HepG2 (cell line): Measurements from ENCODE around the gene KIRREL3. TPM values are rescaled to one million over a fixed set of nuclear protein-coding genes. Genes with fewer than 3 reads are reported as not detected.

Source experiments
- ATAC-seq: fragments of 200-7000 bp; cut with Tn5 transposase; 3 replicates; pipeline ENCODE4 v1.9.1; 2020; ENCODE audit warnings: mild to moderate bottlenecking, moderate library complexity
- BruUV-seq: library from RNA; stranded (reverse); fragments of 400-500 nt; replicated peaks from 2 replicates; lab custom pipeline; 2021; lab: Mats Ljungman, UMichigan
- CTCF ChIA-PET: fragments of 300-600 bp; formaldehyde crosslinking; extraction: SDS; loops from one replicate; lab custom pipeline; 2021; ENCODE audit warnings: low total read pairs, inconsistent platforms, low intra/inter-chr PET ratio; lab: Yijun Ruan, JAX
- POLR2A ChIA-PET: fragments of 350-600 bp; sonication (Branson Sonifier 250); formaldehyde crosslinking; loops from one replicate; lab custom pipeline; 2020; ENCODE audit warnings: antibody characterized with exemption, inconsistent platforms; lab: Yijun Ruan, JAX
- DNase-seq: peaks from one replicate; pipeline ENCODE4 v3.0.0-alpha.2; 2015; ENCODE audit warnings: low spot score
- FAIRE-seq: peaks from 3 replicates; lab custom pipeline; 2011; peaks lifted over from hg19 to GRCh38; lab: Jason Lieb, UNC
- H2AFZ ChIP-seq: one replicate; pipeline ENCODE4 v1.6.1; 2011; ENCODE audit warnings: low read length, inconsistent platforms
- H3K27ac ChIP-seq: fragments of 300-600 bp; 3 replicates; pipeline ENCODE4 v1.8.0; 2011; ENCODE audit warnings: mixed run types, mild to moderate bottlenecking, mixed read lengths, low read length, inconsistent platforms; ENCODE audit not compliant: insufficient read depth; ENCODE audit errors: extremely low read length
- H3K27me3 ChIP-seq, 2 experiments: fragments of 200-600 bp in 1 of 2; 2 replicates in 1 of 2; 3 replicates in 1 of 2; pipeline versions ENCODE4 v1.6.0 to v1.8.0; 2011; ENCODE audit warnings: low read length in 2 of 2, mild to moderate bottlenecking in 2 of 2, moderate library complexity in 2 of 2, inconsistent platforms in 1 of 2; ENCODE audit not compliant: insufficient read depth in 2 of 2, control insufficient read depth in 1 of 2
- H3K36me3 ChIP-seq, 2 experiments: fragments of 200-600 bp in 1 of 2; replicated peaks in 1 of 2; 2 replicates in 1 of 2; 3 replicates in 1 of 2; pipeline versions ENCODE4 v1.5.1 to v1.8.0; 2011; ENCODE audit warnings: low read length in 2 of 2, inconsistent platforms in 1 of 2; ENCODE audit not compliant: insufficient read depth in 2 of 2, control insufficient read depth in 1 of 2
- H3K4me1 ChIP-seq: 2 replicates; pipeline ENCODE4 v1.5.1; 2012; ENCODE audit warnings: low read length, inconsistent platforms; ENCODE audit not compliant: insufficient read depth
- H3K4me2 ChIP-seq: 2 replicates; pipeline ENCODE4 v1.6.0; 2011; ENCODE audit warnings: low read depth, low read length, inconsistent platforms
- H3K4me3 ChIP-seq, 3 experiments: fragments of 200-600 bp in 1 of 3; sonication (generic), shearing (Covaris generic) in 1 of 3; replicated peaks in 1 of 3; 2 replicates each; pipeline ENCODE4 v1.5.1; 2011 to 2016; ENCODE audit warnings: low read length in 3 of 3, inconsistent platforms in 2 of 3, low read depth in 2 of 3, mild to moderate bottlenecking in 2 of 3, control low read depth in 1 of 3, mixed read lengths in 1 of 3; ENCODE audit not compliant: insufficient read depth in 1 of 3
- H3K79me2 ChIP-seq: one replicate; pipeline ENCODE4 v1.6.1; 2011; ENCODE audit warnings: low read length, inconsistent platforms; ENCODE audit not compliant: insufficient read depth
- H3K9ac ChIP-seq: 2 replicates; pipeline ENCODE4 v1.6.0; 2011; ENCODE audit warnings: mild to moderate bottlenecking, low read depth, low read length, inconsistent platforms; ENCODE audit not compliant: insufficient read depth
- H3K9me3 ChIP-seq: 2 replicates; pipeline ENCODE4 v1.5.1; 2012; ENCODE audit warnings: mild to moderate bottlenecking, low read length
- H4K20me1 ChIP-seq: 2 replicates; pipeline ENCODE4 v1.6.0; 2011; ENCODE audit warnings: inconsistent platforms, mild to moderate bottlenecking, low read length, moderate library complexity; ENCODE audit not compliant: insufficient read depth
- ATF2 ChIP-seq: sonication (generic); formaldehyde crosslinking; IDR thresholded peaks from 2 replicates; pipeline ENCODE4 v1.4.0; 2020; ENCODE audit warnings: missing genetic modification reagents
- ATF6 ChIP-seq: sonication (generic); formaldehyde crosslinking; conservative IDR thresholded peaks from 2 replicates; pipeline ENCODE4 v1.4.0; 2020; ENCODE audit warnings: missing genetic modification reagents
- ELF4 ChIP-seq: sonication (generic); formaldehyde crosslinking; IDR thresholded peaks from 2 replicates; pipeline ENCODE4 v1.5.0; 2020; ENCODE audit warnings: missing genetic modification reagents, mild to moderate bottlenecking, moderate library complexity, borderline replicate concordance
- MATR3 ChIP-seq: sonication (generic); formaldehyde crosslinking; IDR thresholded peaks from 2 replicates; pipeline ENCODE4 v1.4.0; 2020; ENCODE audit warnings: missing genetic modification reagents
- RBFOX2 ChIP-seq: fragments of 200-400 bp; formaldehyde crosslinking; IDR thresholded peaks from 2 replicates; pipeline ENCODE4 v1.6.1; 2017; ENCODE audit warnings: low read depth, mild to moderate bottlenecking, low read length
- TFDP1 ChIP-seq: IDR thresholded peaks from 2 replicates; pipeline ENCODE4 v1.6.1; 2016; ENCODE audit warnings: missing compliant biosample characterization, missing genetic modification reagents, borderline replicate concordance
- ZNF34 ChIP-seq: sonication (generic); formaldehyde crosslinking; IDR thresholded peaks from 2 replicates; pipeline ENCODE4 v1.4.0; 2020; ENCODE audit warnings: mild to moderate bottlenecking, missing genetic modification reagents, borderline replicate concordance
- WGBS: methylation state at CpG from one replicate; pipeline ENCODE4 v1.1.6; 2017; ENCODE audit warnings: low lambda C conversion rate; 5-methylcytosine and 5-hydroxymethylcytosine counted together
- in situ Hi-C: cut with HindIII; loops from 2 replicates; pipeline ENCODE4 v1.10.0; 2017; ENCODE audit warnings: low pct_unique_long_range_greater_than_20kb; ENCODE audit not compliant: extremely low pct_ligation_motif_present
- intact Hi-C: fragments of 100-400 bp; cut with micrococcal nuclease; formaldehyde crosslinking; loops from one replicate; pipeline ENCODE4 v1.10.0; 2022; ENCODE audit not compliant: unreplicated experiment
- polyA plus RNA-seq, 8 experiments: library from polyadenylated mRNA; depleted of rRNA in 3 of 8; stranded (reverse) in 7 of 8; unstranded in 1 of 8; fragments of >200 nt; fragmentation: Illumina TruSeq in 4 of 8; extraction: Trizol in 4 of 8; gene quantifications; 2 replicates each; pipeline versions ENCODE4 v1.2.1 to v1.2.3, GENCODE V29; 2011 to 2016; ENCODE audit warnings: low read depth in 4 of 8, missing spikeins in 1 of 8, mixed read lengths in 1 of 8; ENCODE audit not compliant: insufficient read depth in 1 of 8
- total RNA-seq, 5 experiments: library from RNA; depleted of rRNA; stranded (reverse); fragments of >200 nt; fragmentation: Illumina TruSeq; extraction: Trizol; gene quantifications; 2 replicates each; pipeline ENCODE4 v1.2.3, GENCODE V29; 2016; ENCODE audit warnings: low read depth in 1 of 5
- TF ChIP-seq, protein P1 (sequence below): sonication (generic); formaldehyde crosslinking; IDR thresholded peaks from 2 replicates; pipeline ENCODE4 v1.8.0; 2022; ENCODE audit warnings: mild to moderate bottlenecking, missing genetic modification reagents
- TF ChIP-seq, protein P2 (sequence below): sonication (generic); formaldehyde crosslinking; IDR thresholded peaks from 2 replicates; pipeline ENCODE4 v1.8.0; 2023; ENCODE audit warnings: mild to moderate bottlenecking, missing genetic modification reagents
- TF ChIP-seq, protein P3 (sequence below): sonication (generic); formaldehyde crosslinking; IDR thresholded peaks from 2 replicates; pipeline ENCODE4 v1.4.0; 2020; ENCODE audit warnings: missing genetic modification reagents

The KIRREL3 gene
- total and polyA plus RNA-seq, 2 of the 13 experiments (the other 11 are each of a cell fraction or from before 2014, with no cell fraction given) = not detected

- TF ChIP-seq, protein P1, sequence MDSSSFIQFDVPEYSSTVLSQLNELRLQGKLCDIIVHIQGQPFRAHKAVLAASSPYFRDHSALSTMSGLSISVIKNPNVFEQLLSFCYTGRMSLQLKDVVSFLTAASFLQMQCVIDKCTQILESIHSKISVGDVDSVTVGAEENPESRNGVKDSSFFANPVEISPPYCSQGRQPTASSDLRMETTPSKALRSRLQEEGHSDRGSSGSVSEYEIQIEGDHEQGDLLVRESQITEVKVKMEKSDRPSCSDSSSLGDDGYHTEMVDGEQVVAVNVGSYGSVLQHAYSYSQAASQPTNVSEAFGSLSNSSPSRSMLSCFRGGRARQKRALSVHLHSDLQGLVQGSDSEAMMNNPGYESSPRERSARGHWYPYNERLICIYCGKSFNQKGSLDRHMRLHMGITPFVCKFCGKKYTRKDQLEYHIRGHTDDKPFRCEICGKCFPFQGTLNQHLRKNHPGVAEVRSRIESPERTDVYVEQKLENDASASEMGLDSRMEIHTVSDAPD (CRISPR knock-in tag) = no peak
Observed at GRCh38 chr11:127042445-127042844, 41.9 kb upstream of the KIRREL3 start (continued).

DNA sequence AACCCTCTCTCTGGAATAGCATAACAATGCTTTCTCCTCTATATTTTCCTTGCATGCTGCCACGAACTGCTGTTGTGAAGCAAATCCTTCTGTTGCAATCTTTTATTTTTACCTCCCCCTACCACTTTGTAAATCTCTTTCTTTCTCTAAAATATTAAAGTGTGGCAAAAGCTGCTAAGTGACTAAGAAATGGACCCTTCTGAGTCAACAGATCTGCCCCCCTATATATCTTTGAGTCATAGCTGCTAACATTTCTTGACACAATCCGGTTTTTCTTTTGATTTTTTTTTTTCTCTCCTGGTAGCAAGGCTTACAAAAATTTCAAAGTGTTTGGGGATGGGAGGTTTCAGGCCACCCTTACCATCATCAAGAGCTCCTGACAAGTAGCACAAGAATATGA lies 39.0 kb upstream of the KIRREL3 start:
- intact Hi-C loops (no loop called here), in situ Hi-C loops (no loop called here)
- Histone ChIP-seq H3K27me3 (no peaks in the 10 kb centered on the region; a peak in 1 of 5 replicates), H3K4me1 (no peaks in the 10 kb centered on the region), H4K20me1 (no peaks in the 10 kb centered on the region), H3K36me3 (no peaks in the 10 kb centered on the region), H2AFZ (no peak overlapping the region), H3K4me3 (no peak overlapping the region), H3K79me2 (no peaks in the 10 kb centered on the region), H3K4me2 (no peak overlapping the region), H3K27ac (no peak overlapping the region), H3K9ac (no peak overlapping the region), H3K9me3 (no peaks in the 10 kb centered on the region)
- CTCF ChIA-PET = no interaction called here
- no peak for DNase-seq
- FAIRE-seq = no peak
- no TSS peak for BruUV-seq
- WGBS = 0% methylated on average over 2 of the region's 2 CpGs
- ATAC-seq = no peak
- POLR2A ChIA-PET = no interaction called here
- TF ChIP-seq, protein P2, sequence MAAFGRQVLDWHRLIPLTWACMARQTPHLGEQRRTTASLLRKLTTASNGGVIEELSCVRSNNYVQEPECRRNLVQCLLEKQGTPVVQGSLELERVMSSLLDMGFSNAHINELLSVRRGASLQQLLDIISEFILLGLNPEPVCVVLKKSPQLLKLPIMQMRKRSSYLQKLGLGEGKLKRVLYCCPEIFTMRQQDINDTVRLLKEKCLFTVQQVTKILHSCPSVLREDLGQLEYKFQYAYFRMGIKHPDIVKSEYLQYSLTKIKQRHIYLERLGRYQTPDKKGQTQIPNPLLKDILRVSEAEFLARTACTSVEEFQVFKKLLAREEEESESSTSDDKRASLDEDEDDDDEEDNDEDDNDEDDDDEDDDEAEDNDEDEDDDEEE (CRISPR knock-in tag) = no peak
- TF ChIP-seq RBFOX2 = no peak
- TF ChIP-seq ATF6 = no peak
- no peak for TF ChIP-seq ELF4 (CRISPR knock-in tag)
- TF ChIP-seq ZNF34 (CRISPR knock-in tag) = no peak
- TF ChIP-seq ATF2 (CRISPR knock-in tag) = no peak
- TF ChIP-seq MATR3 = no peak
- no peak for TF ChIP-seq TFDP1 (CRISPR knock-in tag)
- TF ChIP-seq, protein P3, sequence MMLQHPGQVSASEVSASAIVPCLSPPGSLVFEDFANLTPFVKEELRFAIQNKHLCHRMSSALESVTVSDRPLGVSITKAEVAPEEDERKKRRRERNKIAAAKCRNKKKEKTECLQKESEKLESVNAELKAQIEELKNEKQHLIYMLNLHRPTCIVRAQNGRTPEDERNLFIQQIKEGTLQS = no peak
